Endometrial microvascular endothelial cells (primary cell): ENCODE data around the gene ZNF682. TPM values are rescaled to one million over a fixed set of nuclear protein-coding genes. Genes with fewer than 3 reads are reported as not detected.
"Not testable (repeated sequence)": the region's sequence is repeated elsewhere in the genome, so short reads cannot be mapped to it uniquely, and the experiment has no call there.

ENCODE experiments used
- in situ Hi-C: cut with HindIII; loops from 2 replicates; pipeline ENCODE4 v1.10.0; 2017; ENCODE audit warnings: low sequenced_read_pairs, low pct_unique_long_range_greater_than_20kb; ENCODE audit errors: inconsistent ontology term
- total RNA-seq: library from RNA; depleted of rRNA; stranded (reverse); fragments of >200 nt; gene quantifications from one replicate; pipeline ENCODE4 v1.2.3, GENCODE V29; 2015; ENCODE audit errors: inconsistent ontology term

Gene ZNF682
- total RNA-seq, 1 donor from 2014 or later, result 0.56 TPM

- in situ Hi-C loops, result no loop called here
Observed at GRCh38 chr19:20035935-20036334, 3.4 kb downstream of the ZNF682 start.

- in situ Hi-C loops, result no loop called here
Observed at GRCh38 chr19:20028611-20029010, 10.7 kb downstream of the ZNF682 start.

GRCh38 chr19:20005741-20006140, 33.6 kb downstream of the ZNF682 start:
- in situ Hi-C loops, result no loop called here

- in situ Hi-C loops, result no loop called here
Observed at GRCh38 chr19:19997656-19998268, 41.5 kb downstream of the ZNF682 start.

GRCh38 chr19:19966862-19967261, 72.4 kb downstream of the ZNF682 start:
- in situ Hi-C loops, result no loop called here

- in situ Hi-C loops, result not testable (repeated sequence)
Observed at GRCh38 chr19:19966126-19966525, 73.2 kb downstream of the ZNF682 start.

- in situ Hi-C loops, result no loop called here
Observed at GRCh38 chr19:19964416-19964815, 74.9 kb downstream of the ZNF682 start.

GRCh38 chr19:19959151-19959799, 80.0 kb downstream of the ZNF682 start:
- in situ Hi-C loops, result not testable (repeated sequence)

- in situ Hi-C loops, result not testable (repeated sequence)
Observed at GRCh38 chr19:19957766-19958165, 81.5 kb downstream of the ZNF682 start.

GRCh38 chr19:19956434-19957075, 82.8 kb downstream of the ZNF682 start:
- in situ Hi-C loops, result no loop called here

GRCh38 chr19:19955208-19955607, 84.1 kb downstream of the ZNF682 start:
- in situ Hi-C loops, result no loop called here

Other genes starting within 250 kb of the ZNF682 start
- gene ZNF506, start 217.8 kb downstream of the ZNF682 start, total RNA-seq, result 3.8 TPM
- 8.4 TPM for gene ZNF253, start 173.6 kb downstream of the ZNF682 start, total RNA-seq
- 18.2 TPM for gene ZNF93, start 138.6 kb downstream of the ZNF682 start, total RNA-seq
- gene ZNF90, start 38.5 kb upstream of the ZNF682 start, total RNA-seq, result 0.19 TPM
- gene ZNF486, start 127.7 kb upstream of the ZNF682 start, total RNA-seq, result 4.1 TPM